HG03439 (cell line): ENCODE measurements around the gene ODF4.

Experiments used
- ATAC-seq: cut with Tn5 transposase; IDR thresholded peaks from one replicate; pipeline ENCODE4 v1.9.1; 2021; ENCODE audit warnings: mild to moderate bottlenecking, moderate library complexity; ENCODE audit not compliant: unreplicated experiment

ODF4 gene, protein sequence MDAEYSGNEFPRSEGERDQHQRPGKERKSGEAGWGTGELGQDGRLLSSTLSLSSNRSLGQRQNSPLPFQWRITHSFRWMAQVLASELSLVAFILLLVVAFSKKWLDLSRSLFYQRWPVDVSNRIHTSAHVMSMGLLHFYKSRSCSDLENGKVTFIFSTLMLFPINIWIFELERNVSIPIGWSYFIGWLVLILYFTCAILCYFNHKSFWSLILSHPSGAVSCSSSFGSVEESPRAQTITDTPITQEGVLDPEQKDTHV

DNA sequence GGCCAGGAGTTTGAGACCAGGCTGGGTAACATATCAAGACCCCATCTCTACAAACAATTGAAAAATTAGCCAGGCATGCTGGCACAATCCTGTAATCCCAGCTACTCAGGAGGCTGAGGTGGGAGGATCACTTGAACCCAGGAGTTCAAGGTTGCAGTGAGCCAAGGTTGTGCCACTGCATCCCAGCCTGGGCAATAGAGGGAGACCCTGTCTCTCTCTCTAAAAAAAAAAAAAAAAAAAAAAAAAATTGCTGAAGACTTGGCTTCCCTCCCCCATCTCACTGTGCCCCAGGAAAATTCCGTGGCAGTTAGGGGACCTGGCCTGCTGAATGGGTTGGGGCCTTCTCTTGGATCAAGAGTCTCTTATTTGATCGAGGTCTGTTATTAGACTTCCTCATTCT, at the start of gene ODF4:
ODF4 (plus strand) TSS at position 301 of the 400 bp plus-strand sequence. CDS start 212 bp downstream, outside the sequence.
- ATAC-seq, result no peak

DNA sequence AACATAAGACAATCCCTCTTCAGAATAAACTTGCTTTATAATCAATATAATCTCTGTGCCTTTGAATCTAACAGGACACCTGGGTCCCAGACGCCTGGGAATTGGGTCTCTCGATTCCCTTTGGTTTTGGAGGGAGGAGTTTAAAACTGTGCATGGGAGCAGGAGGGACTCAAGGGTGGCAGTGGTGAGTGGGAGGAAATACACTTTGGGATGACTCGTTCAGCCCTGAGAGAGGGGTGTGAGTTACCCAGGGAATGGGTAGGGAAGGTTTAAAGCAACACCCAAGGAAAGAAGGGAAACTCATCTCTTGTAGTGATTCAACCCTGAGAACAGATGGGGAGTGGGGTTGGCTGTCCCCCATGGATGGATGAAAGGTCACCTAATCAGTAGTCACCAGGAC, 49.6 kb upstream of the ODF4 start:
- ATAC-seq, result no peak

DNA sequence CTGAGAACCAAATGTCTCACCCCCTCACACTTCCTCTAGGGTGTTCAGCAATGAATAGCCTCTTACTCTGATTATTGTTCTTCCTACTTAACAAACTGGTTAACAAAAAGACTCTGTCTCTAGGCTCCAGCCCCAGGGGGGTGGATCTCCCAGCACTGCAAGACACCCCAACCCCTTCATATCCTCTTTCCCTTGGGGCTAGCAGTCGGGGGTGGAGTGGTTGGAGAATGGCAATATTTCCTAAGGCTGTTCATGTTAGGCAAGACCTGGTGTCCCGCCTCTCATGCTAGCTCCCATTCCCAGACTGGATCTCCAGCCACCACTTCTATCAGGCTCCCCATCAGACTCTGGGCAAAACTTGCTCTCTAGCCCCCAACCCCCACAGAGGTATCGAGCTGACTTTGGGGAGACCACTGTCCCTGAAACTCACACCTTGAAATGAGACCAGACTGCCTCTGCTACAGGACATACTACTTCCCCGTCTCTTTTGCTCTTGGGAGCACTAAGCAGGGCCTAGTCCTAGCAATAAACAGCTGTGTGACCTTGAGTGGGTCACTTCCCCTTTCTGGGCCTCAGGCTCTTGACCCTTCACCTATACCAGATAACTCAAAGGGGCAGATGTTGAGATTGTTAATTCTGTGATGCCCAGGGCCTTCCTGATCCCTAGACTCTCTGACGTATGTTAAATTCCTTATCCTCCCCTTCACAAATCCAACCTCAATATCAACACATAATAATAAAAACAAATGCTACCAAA, 46.8 kb upstream of the ODF4 start:
- no peak for ATAC-seq

DNA sequence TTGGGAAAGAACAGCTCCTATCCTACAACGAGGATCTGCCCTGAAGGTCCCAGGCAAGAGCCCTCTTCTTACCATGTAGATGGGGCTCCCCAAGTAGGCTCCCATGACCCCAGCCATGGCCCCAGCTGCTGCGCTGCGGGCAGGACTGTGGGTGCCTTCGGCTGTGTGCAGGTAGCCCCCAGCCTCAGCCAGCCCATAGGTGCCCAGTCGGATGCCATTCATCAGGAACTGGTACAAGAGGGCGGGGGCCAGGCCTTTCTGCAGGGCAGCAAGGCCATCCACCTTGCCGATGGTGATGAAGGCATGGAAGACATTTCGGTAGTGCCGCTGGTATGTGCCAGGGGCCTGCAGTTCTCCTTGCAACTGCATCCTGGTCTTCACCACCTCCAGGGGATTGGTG, 45.3 kb upstream of the ODF4 start:
- ATAC-seq, result no peak

DNA sequence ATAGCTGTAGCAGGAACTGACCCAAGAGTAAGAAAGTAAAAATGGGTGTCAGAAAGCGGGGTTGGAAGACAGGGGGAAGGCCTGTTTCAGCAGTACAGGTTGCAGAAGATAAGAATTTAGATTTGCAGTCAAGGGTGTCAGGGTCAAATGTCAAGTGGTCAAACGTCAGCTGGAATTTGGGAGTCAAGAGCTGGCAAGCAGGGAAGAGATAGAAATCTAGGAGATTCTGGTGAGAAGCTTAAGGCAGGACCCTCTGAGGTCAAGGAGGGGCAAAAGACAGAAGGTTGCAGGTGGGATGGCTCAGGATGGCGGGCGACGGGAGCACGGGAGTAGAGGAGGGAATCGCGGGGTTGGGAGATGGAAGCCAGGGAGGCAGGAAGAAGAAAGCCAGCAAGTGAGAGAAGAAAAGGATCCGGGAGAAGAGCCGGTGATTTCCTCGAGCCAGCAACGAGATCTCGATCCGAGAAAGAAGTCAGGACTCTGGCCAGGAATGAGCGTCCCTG, 44.8 kb upstream of the ODF4 start:
- no peak for ATAC-seq

DNA sequence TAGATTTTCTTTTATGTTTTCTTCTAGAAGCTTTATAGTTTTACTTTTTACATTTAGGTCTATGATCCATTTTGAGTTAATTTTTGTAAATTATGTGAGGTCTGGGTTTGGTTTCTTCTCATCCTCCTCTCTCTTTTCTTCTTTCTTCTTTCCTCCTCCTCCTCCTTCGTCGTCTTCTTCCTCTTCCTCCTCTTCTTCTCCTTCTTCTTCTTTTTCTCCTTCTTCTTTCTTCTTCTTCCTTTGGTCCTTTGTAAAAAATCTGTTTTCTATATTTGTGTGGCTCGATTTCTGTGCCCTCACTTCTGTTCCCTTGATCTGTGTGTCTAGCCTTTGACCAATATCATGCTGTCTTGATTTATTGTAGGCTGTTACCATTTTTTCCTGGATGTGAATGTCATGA, 39.4 kb upstream of the ODF4 start:
- no peak for ATAC-seq

DNA sequence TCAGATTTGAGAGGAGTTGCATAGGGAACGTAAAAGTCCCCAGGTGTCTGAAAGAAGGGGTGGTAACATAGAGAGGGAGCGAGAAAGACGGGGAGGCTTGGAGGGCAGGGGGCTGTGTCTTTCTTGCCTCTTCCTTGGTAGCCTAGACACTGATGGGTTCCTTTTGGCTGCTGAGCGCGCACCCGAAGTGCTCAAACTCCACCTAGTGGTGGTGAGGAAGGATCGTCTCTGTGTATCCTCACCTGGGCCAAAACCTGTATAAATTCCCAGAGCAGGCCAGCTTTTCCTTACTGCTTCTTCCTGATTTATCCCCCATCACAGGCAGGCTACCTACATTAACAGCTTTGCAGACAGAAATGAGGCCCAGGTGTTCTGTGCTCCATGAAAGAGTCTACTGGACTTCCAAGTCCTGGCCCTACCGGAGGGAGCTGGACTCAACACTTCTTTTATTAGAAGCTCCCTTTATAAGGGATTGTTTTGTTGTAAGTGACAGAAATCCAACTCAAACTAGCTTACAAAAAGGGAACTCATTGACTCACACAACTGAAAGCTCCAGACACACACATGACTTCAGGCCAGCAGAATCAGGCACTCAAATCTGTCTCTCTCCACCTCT, 38.9 kb upstream of the ODF4 start:
- ATAC-seq, result peak; percentile 71

DNA sequence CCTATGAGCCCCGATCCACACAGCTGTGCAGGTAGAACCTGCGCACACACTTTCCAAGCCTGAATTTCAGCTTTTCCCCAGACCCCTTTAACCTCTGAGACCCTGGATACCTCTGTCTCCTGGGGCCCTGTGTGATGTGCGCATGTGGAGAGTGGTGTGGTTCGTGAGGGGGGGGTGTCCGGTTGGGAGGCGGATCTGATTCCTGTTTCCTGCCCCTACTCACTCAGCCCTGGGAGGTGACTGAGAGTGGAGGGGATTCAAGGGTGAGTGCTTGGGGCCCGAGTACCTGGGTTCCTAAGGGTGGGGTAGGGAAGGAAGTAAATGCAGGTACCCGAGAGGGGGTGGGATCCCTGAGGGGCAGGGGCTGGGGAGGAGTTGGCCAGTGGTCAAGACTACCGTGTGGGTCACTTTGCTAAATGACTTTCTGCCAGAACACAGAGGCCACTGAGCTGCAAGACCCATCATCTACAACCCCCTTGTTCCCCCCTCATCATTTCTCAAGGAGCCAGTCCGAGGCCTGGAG, 29.0 kb upstream of the ODF4 start:
- no peak for ATAC-seq

DNA sequence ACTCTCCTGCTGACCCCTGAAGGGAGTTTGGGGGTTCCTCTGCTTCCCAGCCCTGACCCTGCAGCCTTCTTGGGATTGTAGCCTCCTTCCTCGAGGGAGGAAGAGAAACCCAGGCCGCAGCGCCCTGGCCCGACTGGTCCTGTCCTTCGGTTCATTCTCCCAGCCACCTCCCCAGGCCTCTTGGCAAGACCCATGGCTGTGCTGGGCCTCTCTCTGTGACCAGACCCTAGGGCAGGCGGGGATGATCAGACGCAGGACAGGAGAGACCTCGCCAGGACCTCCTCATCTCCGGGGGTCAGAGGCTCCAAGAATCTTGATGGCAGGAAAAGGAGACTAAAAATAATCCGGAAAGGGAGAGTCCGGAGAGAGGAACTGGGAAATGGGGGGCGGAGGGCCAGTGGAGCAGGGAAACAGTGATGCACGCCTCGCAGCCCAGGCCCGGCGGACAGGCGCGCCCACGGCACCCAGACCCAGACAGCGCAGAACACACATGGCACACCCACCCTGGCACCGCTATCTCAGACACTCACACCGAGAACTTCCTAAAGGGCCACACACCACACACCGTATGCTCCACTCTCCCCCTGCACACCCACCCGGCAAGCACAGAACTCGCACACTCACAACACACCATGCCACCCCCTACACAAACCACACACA, 28.4 kb upstream of the ODF4 start:
- no peak for ATAC-seq

DNA sequence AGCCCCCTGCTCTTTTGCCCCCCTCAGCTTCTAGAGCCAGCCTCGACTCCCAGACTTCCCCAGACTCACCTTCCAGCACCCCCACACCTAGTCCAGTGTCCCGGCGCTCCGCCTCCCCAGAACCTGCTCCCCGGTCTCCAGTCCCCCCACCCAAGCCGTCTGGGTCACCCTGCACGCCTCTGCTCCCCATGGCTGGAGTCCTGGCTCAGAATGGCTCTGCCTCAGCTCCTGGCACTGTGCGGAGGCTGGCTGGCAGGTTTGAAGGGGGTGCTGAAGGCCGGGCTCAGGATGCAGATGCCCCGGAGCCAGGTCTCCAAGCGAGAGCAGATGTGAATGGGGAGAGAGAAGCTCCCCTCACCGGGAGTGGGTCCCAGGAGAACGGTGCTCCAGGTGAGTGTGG, 27.4 kb upstream of the ODF4 start:
- no peak for ATAC-seq

DNA sequence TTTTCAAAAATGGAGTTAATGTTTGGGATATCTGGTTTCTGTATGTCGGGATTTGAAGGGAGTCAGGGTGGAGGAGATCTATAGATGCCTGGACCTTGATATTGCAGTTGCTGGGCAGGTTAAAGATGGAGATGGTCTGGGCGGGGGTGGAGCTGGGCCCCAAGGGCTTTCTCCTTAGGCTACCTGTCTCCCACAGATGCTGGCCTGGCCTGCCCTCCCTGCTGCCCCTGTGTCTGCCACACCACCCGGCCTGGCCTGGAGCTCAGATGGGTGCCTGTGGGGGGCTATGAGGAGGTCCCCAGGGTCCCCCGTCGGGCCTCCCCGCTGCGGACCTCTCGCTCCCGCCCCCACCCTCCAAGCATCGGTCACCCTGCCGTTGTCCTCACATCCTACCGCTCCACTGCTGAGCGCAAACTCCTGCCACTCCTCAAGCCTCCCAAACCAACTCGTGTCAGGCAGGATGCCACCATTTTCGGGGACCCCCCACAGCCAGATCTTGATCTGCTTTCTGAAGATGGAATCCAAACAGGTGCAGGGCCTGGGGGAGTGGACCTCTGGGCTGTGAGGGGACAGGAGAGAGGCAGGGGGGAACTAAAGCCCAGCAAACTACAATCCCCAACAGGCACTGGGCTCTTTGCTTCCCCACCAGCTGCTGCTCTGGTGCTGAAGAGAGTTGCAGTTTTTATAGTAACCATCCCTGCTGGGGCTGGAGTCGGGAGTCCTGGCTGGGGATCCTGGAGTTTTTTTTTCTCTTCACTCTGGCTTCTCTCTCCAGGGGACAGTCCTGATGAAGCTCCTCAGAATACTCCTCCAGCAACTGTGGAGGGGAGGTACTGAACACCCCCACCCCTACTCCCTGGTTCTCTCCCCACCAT, 26.7 kb upstream of the ODF4 start:
- ATAC-seq, result no peak

DNA sequence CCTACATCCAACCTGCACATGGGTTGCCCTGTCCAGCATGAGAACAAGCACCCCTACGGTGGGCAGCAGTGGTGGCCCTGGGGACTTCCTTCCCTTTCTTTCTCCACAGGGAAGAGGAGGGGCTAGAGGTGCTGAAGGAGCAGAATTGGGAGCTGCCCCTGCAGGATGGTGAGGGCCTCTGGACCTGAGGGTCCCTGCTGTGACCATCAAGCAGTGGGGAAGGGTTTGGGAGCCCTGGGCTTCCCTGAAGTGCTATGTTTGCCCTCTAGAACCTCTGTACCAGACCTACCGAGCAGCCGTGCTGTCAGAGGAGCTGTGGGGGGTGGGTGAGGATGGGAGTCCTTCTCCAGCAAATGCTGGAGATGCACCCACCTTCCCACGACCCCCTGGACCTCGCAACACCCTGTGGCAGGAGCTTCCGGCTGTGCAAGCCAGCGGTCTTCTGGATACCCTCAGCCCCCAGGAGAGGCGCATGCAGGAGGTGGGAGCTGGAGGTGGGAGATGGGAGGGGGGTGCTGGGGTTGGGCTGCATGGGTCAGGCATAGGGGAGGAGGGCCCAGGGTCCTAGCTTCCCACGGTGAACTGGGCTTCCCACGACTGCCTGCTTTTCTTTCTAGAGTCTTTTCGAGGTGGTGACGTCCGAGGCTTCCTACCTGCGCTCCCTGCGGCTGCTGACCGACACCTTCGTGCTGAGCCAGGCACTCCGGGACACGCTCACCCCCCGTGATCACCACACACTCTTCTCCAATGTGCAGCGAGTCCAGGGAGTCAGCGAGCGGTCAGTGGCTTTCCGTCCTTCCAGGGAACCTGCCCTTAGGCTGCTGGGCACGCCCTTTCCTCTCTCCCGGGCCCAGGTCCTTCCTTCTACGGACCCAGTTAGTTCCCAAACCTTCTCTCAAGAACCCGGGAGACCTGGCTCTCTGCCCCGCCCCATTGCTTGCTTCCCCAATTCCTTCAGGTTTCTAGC, 24.6 kb upstream of the ODF4 start:
- ATAC-seq, result no peak

DNA sequence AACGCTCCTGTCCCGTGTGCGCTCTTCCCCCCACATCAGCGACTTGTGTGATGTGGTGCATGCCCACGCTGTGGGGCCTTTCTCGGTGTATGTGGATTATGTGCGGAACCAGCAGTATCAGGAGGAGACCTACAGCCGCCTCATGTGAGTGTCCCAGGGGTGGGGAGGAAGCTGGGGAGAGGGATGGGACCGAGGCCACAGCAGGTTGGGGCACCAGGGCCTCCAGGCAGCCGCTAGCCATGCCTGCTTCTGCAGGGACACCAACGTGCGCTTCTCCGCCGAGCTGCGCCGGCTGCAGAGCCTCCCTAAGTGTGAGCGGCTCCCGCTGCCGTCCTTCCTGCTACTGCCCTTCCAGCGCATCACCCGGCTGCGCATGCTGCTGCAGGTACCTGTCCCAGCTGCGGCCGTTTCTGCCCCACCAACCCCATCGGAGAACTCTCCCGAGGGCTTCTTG, 23.8 kb upstream of the ODF4 start:
- ATAC-seq, result no peak

DNA sequence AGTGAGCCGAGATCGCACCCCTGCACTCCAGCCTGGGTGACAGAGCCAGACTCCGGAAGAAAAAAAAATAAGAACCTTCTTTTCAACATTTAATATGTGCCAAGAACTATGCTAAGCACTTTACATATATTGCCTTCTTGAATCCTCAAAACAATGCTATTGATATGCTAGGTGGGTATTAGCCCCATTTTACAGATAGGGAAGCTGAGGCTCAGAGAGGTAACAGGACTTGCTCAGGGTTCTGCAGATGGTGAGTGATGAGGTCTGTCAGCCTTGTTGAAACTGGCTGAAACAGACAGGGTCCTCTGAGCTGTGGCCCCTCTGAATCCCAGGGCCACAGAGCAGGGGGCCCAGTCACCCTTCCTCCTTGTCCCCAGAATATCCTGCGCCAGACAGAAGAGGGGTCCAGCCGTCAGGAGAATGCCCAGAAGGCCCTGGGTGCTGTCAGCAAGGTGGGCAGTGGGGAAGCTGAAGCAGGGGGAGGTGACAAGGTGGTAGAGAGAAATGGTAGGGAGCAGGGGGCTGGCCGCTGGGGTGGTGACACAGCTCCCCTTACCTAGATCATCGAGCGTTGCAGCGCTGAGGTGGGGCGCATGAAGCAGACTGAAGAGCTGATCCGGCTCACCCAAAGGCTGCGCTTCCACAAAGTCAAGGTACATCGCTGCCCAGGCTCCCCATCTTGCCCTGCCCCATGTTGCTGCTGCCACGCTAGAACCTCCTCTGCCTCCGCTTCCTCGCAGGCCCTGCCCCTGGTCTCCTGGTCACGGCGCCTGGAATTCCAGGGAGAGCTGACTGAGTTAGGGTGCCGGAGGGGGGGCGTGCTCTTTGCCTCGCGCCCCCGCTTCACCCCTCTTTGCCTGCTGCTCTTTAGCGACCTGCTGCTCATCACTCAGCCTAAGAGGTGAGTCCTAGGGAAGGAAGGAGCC, 21.4 kb upstream of the ODF4 start:
- no peak for ATAC-seq

DNA sequence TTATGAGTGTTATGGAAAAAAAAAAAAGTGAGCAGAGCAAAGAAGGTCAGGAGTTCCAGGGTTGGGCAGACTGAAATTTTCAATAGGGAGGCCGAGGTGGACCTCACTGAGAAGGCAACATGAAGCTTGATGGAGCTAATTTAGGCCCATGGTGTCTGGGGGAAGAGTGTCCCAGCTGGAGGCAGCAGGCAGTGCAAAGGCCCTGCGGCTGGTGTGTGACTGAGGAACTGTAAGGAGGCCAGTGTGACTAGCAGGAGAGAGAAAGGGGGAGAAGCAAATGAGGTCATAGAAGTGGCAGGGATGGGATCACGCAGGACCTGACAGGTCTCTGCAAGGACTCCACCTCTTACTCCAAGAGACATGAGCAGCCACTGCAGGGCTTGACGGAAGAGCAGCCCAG, 19.4 kb upstream of the ODF4 start:
- no peak for ATAC-seq

DNA sequence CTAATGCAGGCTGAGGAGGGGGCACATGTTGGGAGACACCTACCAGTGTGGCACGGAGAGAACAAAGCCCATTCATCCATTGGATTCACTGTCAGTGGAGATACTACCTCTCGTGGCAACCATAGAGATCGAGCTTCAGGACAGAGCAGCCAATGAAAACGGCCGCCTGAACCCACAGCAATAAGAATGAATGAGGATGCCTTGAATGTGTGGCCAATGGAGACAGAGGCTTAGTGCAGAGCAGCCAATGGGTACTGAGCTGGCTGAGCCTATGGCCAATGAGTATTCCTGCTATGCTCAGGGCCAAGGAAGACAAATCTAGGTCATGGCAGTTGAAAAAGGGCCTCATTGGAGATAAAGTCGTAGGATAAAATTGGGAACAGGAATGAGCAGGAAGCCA, 18.6 kb upstream of the ODF4 start:
- ATAC-seq, result no peak

DNA sequence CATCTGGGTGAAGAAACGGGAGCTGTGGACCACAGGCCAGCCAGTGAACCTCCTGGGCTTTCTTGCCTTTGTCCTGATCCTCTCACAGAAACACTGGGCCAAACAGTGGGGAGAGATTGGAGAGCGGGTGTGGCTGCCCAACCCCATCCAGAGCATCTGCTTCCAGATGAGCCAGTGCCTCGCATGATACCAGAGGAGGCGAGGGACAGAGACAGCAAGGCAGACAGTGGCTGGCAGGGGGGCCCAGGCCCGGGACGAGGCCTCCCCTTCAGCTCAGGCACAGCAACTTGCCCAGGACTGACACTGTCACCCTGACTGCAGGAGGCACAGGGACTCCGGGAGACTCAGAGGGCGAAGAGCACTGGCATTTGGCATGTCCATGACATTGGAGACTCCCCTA, 17.6 kb upstream of the ODF4 start:
- ATAC-seq, result no peak

DNA sequence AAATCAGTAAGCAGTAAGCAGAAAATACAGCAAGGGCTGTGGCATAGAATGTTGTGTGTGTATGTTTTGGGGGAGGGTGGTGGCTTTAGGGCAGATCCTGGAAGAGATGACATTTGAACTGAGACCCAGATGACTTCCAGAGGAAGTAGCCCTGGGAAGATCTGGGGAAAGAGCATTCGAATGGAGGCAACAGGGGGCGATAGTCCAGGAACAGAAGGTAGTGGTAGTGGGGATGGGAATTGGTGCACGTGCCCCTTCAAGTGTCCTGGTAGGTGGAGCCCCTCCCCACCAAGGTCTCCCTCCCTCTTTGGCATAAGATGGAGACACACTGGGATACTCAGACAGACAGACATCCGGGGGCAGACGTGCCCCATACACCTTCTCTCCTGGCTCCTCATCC, 15.5 kb upstream of the ODF4 start:
- no peak for ATAC-seq
